Breast epithelium (tissue), 3 donors: ENCODE measurements around the gene CHMP1A.

Experiments
- POLR2A ChIP-seq: fragments of 450-650 bp; IDR thresholded peaks from one replicate; pipeline ENCODE4 v1.6.1; 2016; ENCODE audit warnings: antibody characterized with exemption, mild to moderate bottlenecking, moderate library complexity
- TF ChIP-seq, protein P1 (sequence below), 3 donors: fragments of 450-650 bp; IDR thresholded peaks; one replicate each; pipeline ENCODE4 v1.5.1; 2016 to 2017; ENCODE audit warnings: antibody characterized with exemption in 3 of 3, mild to moderate bottlenecking in 3 of 3, moderate library complexity in 3 of 3

DNA sequence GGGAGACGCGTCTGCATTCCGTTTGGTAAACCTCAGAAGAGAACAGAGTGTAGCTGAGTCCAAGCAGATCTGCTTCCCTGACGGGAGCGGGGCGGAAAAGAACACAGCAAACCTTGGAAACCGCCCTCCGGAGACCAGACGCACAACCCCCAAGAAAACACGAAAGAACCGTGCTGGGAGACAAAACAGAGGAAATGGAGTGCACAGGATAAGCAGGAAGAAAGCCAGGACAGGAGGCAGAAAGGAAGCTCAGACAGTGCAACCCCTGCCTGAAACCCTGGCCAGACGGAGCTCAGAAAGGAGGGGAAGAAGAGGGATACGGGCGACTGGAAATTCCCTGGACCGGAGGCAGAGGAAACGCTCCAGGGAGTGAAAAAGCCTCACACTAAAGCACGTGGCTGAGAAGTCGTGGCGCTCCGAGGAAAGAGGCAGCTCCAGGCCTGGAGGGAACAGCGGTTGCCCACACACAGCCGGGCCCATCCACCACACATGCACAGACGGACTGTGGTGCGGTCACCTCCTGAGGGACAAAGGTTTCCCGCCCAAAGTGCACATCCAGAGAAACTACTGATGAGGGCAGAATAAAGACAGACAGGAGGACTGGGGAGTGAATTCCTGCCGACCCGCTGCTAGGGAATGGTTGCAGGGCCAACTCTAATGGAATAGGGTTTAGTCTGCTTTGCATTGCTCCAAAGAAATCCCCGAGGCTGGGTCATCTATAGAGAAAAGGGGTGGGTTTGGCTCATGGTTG is 33.8 kb downstream of the CHMP1A start:
- TF ChIP-seq, protein P1, sequence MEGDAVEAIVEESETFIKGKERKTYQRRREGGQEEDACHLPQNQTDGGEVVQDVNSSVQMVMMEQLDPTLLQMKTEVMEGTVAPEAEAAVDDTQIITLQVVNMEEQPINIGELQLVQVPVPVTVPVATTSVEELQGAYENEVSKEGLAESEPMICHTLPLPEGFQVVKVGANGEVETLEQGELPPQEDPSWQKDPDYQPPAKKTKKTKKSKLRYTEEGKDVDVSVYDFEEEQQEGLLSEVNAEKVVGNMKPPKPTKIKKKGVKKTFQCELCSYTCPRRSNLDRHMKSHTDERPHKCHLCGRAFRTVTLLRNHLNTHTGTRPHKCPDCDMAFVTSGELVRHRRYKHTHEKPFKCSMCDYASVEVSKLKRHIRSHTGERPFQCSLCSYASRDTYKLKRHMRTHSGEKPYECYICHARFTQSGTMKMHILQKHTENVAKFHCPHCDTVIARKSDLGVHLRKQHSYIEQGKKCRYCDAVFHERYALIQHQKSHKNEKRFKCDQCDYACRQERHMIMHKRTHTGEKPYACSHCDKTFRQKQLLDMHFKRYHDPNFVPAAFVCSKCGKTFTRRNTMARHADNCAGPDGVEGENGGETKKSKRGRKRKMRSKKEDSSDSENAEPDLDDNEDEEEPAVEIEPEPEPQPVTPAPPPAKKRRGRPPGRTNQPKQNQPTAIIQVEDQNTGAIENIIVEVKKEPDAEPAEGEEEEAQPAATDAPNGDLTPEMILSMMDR (IDR thresholded peaks at IDR 0.05): no peak
- no peak for TF ChIP-seq POLR2A
